Smooth muscle cell of the coronary artery (primary cell): Measurements from ENCODE around the gene EXPH5. TPM values are rescaled to one million over a fixed set of nuclear protein-coding genes. Genes with fewer than 3 reads are reported as not detected.

Source experiments
- total RNA-seq: library from RNA; depleted of rRNA; stranded (reverse); fragments of >200 nt; gene quantifications from 2 replicates; pipeline ENCODE4 v1.2.3, GENCODE V29; 2014; ENCODE audit warnings: low replicate concordance

The EXPH5 gene, protein sequence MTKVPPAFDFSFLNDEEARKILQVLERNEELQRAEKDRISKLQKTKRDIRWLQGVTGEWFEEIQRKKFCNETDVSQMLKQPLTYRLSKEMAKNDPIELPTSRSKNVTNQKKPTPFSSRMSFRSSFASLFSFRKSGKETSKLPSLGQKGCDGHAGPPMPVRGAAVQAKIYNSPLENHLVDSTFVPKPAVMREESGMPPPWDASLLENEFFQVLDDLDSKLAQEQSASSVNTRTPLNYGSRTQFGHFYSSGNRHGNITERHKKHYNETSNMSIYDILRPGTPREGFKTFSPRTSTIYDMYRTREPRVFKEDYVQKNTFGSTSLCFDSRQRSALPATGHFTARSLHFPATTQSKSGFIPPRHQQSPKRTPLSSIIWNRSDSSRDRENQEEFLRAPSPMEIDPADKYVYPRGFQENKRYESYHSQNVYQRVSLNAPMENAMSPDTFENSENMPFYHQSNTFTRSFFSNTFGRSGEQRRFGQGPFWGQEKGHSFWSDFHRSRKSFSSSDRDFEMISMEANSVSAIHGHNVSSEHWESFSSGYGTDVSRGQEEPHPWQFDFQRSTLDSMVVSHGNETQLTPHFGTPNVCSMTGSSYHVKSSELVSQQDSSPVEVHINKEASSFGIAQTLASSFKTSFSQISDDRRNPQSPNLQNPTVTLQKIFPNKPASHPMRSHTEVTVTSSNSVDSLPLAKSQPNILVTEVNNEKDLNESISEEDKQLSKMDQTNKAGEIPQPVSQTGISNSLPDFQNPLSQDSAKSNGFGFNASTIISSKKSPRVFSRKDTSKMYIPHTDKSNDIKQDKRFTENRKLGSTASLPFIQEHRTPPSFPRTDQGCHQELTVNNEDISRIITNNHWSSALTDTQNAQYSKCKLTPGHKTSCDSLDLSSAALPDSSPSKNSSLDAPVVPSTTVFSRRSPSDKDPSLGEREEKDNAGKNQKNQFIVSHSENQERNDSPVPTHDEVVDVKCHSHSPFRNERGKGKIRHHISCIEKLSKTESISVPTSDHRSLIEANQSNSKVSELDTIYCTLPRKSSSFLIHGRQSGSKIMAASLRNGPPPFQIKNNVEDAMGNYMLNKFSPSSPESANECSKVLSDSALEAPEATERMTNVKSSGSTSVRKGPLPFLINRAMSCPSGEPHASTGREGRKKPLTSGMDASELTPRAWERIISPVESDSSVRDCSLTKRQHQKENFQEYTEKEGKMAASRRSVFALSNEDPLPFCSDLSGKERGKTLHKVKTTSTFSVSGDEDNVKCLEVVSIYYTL (N-terminal part only)
- total RNA-seq: 0.08 and 0.59 TPM in 2 replicates

DNA sequence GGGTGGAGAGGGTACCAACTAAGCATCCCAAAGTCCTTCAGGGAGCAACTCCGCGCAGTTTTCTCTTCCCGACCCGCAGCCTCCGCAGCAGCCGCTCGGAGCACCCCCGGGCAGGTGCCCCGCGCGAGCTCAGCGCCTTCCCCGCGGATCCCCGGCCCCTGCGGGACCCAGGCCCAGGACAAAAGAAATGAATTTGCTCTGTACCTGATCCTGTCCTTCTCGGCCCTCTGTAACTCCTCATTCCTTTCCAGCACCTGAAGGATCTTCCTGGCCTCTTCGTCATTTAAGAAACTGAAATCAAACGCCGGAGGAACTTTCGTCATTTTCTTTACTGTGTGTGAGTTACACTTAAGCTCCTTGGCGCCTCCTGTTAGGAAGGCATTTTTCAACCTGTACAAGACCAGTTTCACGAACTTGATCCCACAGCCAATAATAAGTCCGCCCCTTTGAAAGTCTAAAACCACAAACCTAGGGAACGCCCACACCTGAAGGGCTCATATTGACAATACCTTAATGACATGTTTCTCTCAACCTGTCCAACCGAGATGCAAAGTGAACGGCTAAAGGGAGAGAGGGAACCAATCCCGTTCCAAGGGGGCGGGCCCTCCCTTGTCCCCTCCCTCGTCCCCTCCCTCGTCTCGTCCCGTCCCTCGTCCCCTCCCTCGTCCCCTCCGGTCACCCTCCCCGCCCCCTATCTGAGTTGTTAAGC lies at the start of gene EXPH5:
EXPH5 (minus strand) TSS at position 555 of the 709 bp plus-strand sequence; CDS start at position 323, 232 bp downstream.

DNA sequence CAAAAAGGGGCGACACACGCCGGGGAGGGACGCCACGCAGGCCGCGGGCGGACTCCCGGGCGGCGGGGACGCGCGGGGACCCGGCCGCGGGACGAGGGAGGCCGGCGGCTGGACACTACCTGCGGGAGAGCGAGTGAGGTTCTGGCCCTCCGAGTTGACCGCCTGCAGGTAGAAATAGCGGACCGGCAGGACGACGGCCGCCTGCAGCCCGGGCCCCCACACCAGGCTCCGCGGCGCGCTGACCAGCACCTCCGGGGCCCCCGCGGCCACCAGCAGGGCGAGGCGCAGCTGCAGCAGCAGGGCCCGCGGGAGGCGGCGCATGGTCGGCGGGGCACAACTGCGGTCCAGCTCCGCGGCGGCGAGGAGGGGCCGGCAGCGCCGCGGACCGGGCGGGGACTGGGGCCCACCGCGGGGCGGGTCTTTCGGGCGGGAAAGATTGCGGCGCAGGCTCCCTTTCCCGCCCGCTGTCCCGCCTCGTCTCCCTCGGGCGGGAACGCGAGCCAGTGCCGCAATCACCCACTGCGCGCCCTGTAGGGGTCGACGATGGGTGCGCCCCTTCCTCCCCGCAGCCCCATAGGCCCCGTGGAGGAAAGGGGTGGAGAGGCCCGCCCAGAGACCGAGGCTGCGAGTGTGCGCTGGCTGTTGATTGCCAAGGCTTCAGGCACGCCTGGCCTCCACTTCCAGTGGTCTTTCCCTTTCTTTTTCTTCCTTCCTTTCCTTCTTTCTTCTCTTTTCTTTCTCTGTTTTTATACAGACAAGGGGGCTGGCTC lies 95.3 kb downstream of the EXPH5 start, which contains the start of gene POGLUT3:
POGLUT3 (minus strand) TSS at position 339 of the 770 bp plus-strand sequence; CDS start at position 321, 18 bp downstream.

DNA sequence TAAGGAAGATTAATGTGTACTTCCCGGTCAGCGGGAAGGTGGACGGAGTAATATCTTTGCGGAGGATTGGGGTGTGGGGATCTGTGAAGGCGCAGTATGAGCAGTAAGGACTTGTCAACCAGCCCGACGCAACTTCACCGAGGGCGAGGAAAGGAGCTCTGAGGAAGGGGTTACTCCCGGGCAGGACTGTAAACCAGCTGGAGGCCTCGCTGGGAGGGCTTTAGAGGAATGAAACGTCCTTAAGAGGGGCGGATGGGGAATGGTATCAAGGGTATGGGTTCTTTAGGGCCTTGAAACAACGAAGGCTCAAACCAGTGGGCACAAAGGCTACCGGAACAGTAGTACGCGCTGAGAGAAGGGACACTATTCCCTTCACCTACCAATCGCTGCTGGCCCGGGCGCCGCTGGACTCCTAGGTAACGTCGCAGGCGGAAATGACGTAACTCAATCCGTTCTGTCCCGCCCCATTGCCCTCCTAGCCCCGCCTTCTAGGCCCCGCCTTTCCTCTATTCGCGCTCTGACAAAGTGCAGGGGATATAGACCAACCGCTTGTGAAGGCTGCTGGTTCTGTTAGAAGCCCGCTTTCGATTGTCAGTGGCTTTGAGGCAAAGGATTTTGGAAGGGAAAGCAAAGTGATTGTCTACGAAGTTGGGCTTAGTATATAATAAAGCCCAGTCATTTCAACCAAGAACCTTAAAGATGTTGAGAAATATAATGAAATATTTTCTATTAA lies 126.3 kb downstream of the EXPH5 start, which contains the start of gene C11orf65:
C11orf65 (minus strand) TSS at position 439 of the 733 bp plus-strand sequence. CDS start 5,970 bp downstream, outside the sequence.

Other genes with a start within 250 kb of the EXPH5 start
- 0.30 and 0.35 TPM in 2 replicates for gene C11orf65, start 126.2 kb downstream of the EXPH5 start, total RNA-seq
- gene POGLUT3, start 95.4 kb downstream of the EXPH5 start, total RNA-seq: 14.7 and 17.6 TPM in 2 replicates
- gene DDX10, start 71.3 kb upstream of the EXPH5 start, total RNA-seq: 16.6 and 20.7 TPM in 2 replicates